Activated CD8-positive, alpha-beta memory T cell treated with anti-CD3 and anti-CD28 coated beads, Interleukin-2, amount 50 U/mL, for 24 hours (primary cell): Measurements from ENCODE around the gene PRIM2.
"Not testable (repeated sequence)": the region's sequence is repeated elsewhere in the genome, so short reads cannot be mapped to it uniquely, and the experiment has no call there.

Experiments used
- DNase-seq: peaks from one replicate; pipeline ENCODE4 v3.0.0-alpha.2; 2020; ENCODE audit errors: extremely low read depth

PRIM2 gene

DNA sequence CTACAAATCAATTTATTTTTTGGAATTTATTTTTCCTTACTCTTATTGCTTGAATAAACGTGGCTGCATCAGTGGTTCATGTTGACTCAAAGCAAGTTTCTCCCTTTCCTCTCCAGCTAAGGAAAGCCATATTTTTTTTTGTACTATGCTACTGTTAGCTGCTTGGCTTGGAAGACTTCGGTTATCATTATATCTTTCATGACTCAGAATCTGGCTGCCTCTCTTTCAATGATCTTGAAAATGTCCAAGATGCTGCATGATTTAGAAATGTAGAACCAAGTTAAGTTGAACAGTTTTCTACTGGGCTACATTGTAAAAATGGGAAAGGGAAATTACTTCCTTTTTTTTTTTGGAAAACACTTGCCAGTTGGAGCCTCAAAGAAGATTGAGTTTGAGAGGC is 44.9 kb downstream of the PRIM2 start:
- DNase-seq = not testable (repeated sequence)

DNA sequence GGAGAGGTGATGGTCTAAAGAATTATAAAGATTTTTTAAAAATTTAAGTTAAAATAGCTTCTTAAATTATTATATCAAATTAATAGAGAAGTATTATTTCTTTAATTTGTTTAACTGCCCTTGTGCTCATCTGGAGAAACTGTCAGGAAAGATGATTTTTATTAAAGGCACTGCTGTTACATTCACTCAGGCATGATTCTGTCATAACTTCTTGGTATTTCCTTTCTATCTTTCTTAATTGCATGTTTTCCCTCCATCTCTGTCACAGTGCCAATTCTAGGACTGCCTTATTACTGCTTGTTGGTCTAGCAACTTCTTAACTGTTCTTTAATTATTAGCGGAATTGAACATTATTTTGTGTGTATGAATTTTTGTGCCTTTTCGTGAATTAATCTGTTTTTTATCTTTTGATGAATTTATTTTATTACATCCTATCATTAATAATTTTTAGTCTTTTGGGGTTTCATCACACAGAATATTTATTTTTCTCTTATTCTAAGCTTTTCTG is 47.7 kb downstream of the PRIM2 start:
- DNase-seq = not testable (repeated sequence)

GRCh38 chr6:57368965-57369731 is 51.7 kb downstream of the PRIM2 start:
- DNase-seq = not testable (repeated sequence)

GRCh38 chr6:57371779-57372178 is 54.3 kb downstream of the PRIM2 start:
- not testable (repeated sequence) for DNase-seq

- not testable (repeated sequence) for DNase-seq
These were observed 57.3 kb downstream of the PRIM2 start for GRCh38 chr6:57374764-57375163.

DNA sequence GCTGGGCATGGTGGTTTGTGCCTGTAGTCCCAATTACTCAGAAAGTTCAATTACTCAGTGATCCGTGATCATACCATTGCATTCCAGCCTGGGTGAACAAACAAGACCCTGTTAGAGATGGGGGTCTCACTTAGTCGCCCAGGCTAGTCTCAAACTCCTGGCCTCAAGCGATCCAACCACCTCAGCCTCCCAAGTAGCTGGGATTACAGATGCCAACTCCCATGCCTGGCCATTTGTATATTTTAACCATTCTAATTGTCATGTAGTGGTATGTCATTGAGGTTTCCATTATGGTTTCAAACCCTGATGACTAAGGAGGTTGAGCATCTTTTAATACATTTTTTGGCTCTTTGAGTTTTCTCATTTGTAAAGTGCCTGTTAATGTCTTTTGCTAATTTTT is 58.7 kb downstream of the PRIM2 start:
- not testable (repeated sequence) for DNase-seq

DNA sequence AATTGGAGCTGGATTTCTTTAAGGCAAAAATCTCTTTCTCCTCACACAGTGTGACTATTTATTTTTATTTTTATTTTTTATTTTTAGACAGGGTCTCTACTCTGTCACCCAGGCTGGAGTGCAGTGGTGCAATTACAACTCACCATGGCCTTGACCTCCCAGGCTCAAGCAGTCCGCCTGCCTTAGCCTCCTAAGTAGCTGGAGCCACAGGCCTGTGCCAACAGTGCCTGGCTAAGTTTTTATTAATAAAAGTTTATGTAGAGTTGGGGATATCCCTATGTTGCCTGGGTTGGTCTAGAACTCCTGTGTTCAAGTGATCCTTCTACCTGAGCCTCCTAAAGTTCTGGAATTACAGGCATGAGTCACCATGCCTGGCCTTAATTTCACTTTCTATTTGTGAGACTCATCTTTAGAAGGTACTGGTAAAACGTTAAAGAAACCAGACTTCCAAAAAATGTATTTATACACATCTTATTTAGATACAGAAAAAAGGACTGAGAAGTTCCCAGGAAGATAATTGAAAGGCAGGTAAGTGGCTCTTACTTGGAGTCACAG is 71.7 kb downstream of the PRIM2 start:
- not testable (repeated sequence) for DNase-seq

GRCh38 chr6:57390818-57391217 is 73.4 kb downstream of the PRIM2 start:
- DNase-seq = not testable (repeated sequence)

DNA sequence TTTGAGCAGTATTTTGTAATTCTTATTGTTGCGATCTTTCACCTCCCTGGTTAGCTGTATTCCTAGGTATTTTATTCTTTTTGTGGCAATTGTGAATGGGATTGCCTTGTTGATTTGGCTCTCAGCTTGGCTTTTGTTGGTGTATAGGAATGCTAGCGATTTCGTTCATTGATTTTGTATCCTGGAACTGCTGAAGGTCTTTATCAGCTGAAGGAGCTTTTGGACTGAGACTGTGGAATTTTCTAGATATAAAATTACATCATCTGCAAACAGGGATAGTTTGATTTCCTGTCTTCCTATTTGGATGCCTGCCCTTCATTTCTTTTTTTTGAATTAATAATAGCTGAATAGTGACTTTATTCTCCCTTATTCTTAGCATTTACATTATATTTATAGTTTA is 74.6 kb downstream of the PRIM2 start:
- DNase-seq = not testable (repeated sequence)

DNA sequence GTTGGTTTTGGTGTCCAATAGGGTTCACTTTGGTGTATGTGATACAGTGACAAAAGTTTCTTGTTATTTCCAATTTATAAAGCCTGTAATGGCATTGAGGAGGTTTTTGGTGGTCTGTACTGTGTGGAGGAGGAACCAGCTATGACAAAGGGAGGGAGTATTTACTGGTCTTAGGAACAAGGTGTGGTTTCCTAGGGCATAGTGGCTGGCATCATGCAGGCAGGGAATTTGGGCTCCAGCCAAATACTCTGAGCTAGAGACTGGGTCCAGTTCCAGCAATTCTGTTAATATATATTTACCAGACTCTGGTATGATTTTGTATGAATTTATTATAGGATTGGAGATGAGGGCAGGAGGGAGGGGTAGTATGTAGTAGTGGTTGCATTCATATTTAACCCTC is 101.9 kb downstream of the PRIM2 start:
- not testable (repeated sequence) for DNase-seq

- DNase-seq = no peak
These were observed 104.1 kb downstream of the PRIM2 start for GRCh38 chr6:57421503-57421902.

- DNase-seq = no peak
These were observed 106.0 kb downstream of the PRIM2 start for GRCh38 chr6:57423468-57423867.

- DNase-seq = not testable (repeated sequence)
These were observed 114.3 kb downstream of the PRIM2 start for GRCh38 chr6:57431742-57432141.

GRCh38 chr6:57432157-57432556 is 114.7 kb downstream of the PRIM2 start:
- no peak for DNase-seq

DNA sequence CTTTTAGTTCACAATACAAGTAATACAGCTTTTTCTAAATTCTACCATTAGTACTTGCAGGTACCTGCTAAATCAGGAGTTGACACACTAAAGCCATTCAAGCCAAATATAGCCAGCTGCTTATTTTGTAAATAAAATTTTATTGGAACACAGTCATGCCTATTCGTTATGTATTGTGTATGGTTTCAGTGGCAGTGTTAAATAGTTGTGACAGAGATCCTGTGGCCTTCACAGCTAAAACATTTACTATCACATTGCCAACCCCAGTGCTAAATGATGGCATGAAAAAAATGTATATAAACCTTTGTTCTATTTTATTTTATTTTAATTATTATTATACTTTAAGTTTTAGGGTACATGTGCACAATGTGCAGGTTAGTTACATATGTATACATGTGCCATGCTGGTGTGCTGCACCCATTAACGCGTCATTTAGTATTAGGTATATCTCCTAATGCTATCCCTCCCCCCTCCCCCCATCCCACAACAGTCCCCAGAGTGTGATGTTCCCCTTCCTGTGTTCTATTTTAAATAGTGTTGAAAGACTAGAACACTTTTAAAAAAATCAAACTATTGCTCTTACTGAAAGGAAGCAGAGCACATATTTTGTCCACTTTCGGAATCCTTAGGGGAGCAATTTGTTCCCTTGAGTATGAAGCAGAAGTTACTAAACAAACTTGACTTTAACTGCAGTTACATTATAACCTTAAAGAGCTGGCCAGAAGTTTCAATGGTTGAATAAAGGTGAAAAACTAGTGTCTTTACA is 115.7 kb downstream of the PRIM2 start:
- no peak for DNase-seq

DNA sequence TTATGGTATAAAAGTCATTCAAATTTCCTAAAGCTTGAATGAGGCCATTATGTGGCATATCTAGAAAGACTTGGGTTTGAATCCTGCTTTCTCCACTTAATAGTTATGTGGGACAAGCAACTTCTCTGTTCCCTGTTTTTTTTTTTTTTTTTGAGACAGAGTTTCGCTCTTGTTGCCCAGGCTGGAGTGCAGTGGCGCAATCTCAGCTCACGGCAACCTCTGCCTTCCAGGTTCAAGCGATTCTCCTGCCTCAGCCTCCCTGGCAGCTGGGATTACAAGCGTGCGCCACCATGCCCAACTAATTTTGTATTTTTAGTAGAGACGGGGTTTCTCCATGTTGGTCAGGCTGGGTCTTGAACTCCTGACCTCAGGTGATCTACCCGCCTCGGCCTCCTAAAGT is 116.4 kb downstream of the PRIM2 start:
- DNase-seq = not testable (repeated sequence)

DNA sequence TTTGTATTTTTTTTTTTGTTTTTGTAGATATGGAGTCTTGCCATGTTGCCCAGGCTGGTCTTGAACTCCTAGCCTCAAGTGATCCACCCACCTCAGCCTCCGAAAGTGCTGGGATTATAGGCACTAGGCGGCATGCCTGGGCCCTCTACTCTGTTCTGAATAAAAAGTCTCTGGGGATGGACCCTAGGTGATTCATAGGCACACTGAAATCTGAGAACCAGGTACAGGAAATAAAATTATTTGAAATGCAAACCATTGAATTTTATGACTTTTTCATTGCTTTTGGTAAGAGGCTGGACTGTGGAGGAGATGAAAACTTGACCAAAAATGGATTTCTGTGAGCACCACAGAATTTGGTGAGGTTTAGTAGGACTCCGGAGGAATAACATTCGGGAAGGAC is 117.5 kb downstream of the PRIM2 start:
- no peak for DNase-seq

- DNase-seq = no peak
These were observed 118.2 kb downstream of the PRIM2 start for GRCh38 chr6:57435475-57436160.

DNA sequence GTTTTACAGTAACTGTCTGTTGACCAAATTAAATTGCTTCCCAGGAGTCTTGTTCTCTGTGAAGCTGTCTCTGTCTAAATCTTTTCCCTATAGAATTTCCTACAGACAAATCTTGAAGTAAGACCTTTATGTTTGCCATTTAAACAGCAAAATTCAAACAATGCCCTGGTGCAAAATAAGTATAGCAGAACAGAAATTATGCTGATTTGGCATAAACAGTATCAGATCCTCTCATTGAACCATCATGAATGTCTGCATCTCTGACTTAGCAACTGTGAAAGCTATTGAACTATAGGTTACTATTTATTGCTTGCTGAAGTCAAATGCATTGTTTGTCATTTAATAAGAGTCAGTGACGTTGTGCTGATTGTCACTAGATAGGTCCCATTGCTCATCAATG is 123.3 kb downstream of the PRIM2 start:
- DNase-seq = not testable (repeated sequence)

GRCh38 chr6:57442133-57442532 is 124.7 kb downstream of the PRIM2 start:
- not testable (repeated sequence) for DNase-seq

GRCh38 chr6:57443181-57443580 is 125.8 kb downstream of the PRIM2 start:
- not testable (repeated sequence) for DNase-seq

GRCh38 chr6:57444787-57445186 is 127.4 kb downstream of the PRIM2 start:
- DNase-seq = not testable (repeated sequence)
